A549 (cell line): Measurements from ENCODE around the gene ANKRD65. TPM values are rescaled to one million over a fixed set of nuclear protein-coding genes. Genes with fewer than 3 reads are reported as not detected.

Experiments used
- ATAC-seq, 2 experiments: fragments of 200-7000 bp in 1 of 2; fragments of >200 bp in 1 of 2; cut with Nextera tagmentation in 1 of 2; cut with Tn5 transposase in 1 of 2; 3 replicates each; pipeline versions ENCODE4 v1.8.0 to v1.9.1; 2018 to 2020; ENCODE audit warnings: mild to moderate bottlenecking in 1 of 2, moderate library complexity in 1 of 2
- CTCF ChIA-PET: fragments of 300-600 bp; sonication (Branson Sonifier 250); formaldehyde crosslinking; extraction: SDS; loops from one replicate; lab custom pipeline; 2021; ENCODE audit warnings: antibody characterized with exemption, inconsistent platforms; lab: Yijun Ruan, JAX
- POLR2A ChIA-PET: fragments of 350-600 bp; formaldehyde crosslinking; extraction: SDS; loops from one replicate; lab custom pipeline; 2021; ENCODE audit warnings: antibody characterized with exemption, inconsistent platforms; lab: Yijun Ruan, JAX
- DNase-seq, 2 experiments: peaks; one replicate each; pipeline versions ENCODE4 v3.0.0 to v3.0.0-alpha.2; 2011 to 2016; ENCODE audit warnings: low read depth in 1 of 2, low spot score in 1 of 2
- FAIRE-seq: peaks from 2 replicates; lab custom pipeline; 2011; peaks lifted over from hg19 to GRCh38; lab: Jason Lieb, UNC
- H3K27ac ChIP-seq, 2 experiments: fragments of >200 bp; sonication (Bioruptor Twin); formaldehyde crosslinking; 3 replicates each; pipeline ENCODE4 v1.5.1; 2016 to 2017
- H3K4me1 ChIP-seq: fragments of >200 bp; sonication (Bioruptor Twin); formaldehyde crosslinking; 3 replicates; pipeline ENCODE4 v1.6.1; 2016
- H3K4me2 ChIP-seq: fragments of >200 bp; sonication (Bioruptor Twin); formaldehyde crosslinking; 3 replicates; pipeline ENCODE4 v1.6.1; 2016
- H3K4me3 ChIP-seq: fragments of >200 bp; sonication (Bioruptor Twin); formaldehyde crosslinking; 3 replicates; pipeline ENCODE4 v1.5.1; 2016
- H3K9me3 ChIP-seq: fragments of >200 bp; sonication (Bioruptor Twin); formaldehyde crosslinking; 3 replicates; pipeline ENCODE4 v1.6.1; 2016
- FOXS1 ChIP-seq: fragments of 250-450 bp; sonication (Bioruptor Pico); IDR thresholded peaks from 2 replicates; pipeline ENCODE4 v1.5.0; 2020; ENCODE audit warnings: mild to moderate bottlenecking, moderate library complexity
- GATA3 ChIP-seq: IDR thresholded peaks from 2 replicates; pipeline ENCODE4 v1.6.1; 2012; ENCODE audit warnings: borderline replicate concordance
- HOXA7 ChIP-seq: fragments of 250-450 bp; sonication (Bioruptor Pico); IDR thresholded peaks from 2 replicates; pipeline ENCODE4 v1.5.0; 2020; ENCODE audit warnings: mild to moderate bottlenecking, moderate library complexity
- HOXB13 ChIP-seq: fragments of 250-450 bp; sonication (Bioruptor Pico); IDR thresholded peaks from 2 replicates; pipeline ENCODE4 v1.5.0; 2020; ENCODE audit warnings: low read depth, mild to moderate bottlenecking, moderate library complexity
- JUN ChIP-seq, 2 experiments: fragments of >200 bp; sonication (Bioruptor Twin); formaldehyde crosslinking; IDR thresholded peaks; 2 replicates in 1 of 2; 3 replicates in 1 of 2; pipeline ENCODE4 v1.6.1; 2016 to 2017
- JUNB ChIP-seq: fragments of >200 bp; sonication (Bioruptor Twin); formaldehyde crosslinking; IDR thresholded peaks from 2 replicates; pipeline ENCODE4 v1.6.1; 2016
- KDM1A ChIP-seq: fragments of 200-600 bp; sonication (generic); IDR thresholded peaks from 2 replicates; pipeline ENCODE4 v1.6.1; 2016; ENCODE audit warnings: low read depth, mild to moderate bottlenecking
- MYC ChIP-seq: IDR thresholded peaks from 2 replicates; pipeline ENCODE4 v1.6.1; 2012; ENCODE audit warnings: mild to moderate bottlenecking, inconsistent platforms, low read length, improper control_type of control experiment, borderline replicate concordance
- NR3C1 ChIP-seq: fragments of >200 bp; sonication (Bioruptor Twin); formaldehyde crosslinking; IDR thresholded peaks from 3 replicates; pipeline ENCODE4 v1.6.1; 2017
- RCOR1 ChIP-seq: fragments of 150-350 bp; IDR thresholded peaks from 2 replicates; pipeline ENCODE4 v1.6.1; 2014; ENCODE audit warnings: antibody characterized with exemption, low read length, low read depth
- RFX5 ChIP-seq: fragments of 450-650 bp; IDR thresholded peaks from 2 replicates; pipeline ENCODE4 v1.7.1; 2014; ENCODE audit warnings: antibody characterized with exemption, mild to moderate bottlenecking, moderate library complexity
- ZNF302 ChIP-seq: fragments of 250-450 bp; sonication (Bioruptor Pico); IDR thresholded peaks from 2 replicates; pipeline ENCODE4 v1.9.0; 2021; ENCODE audit warnings: inconsistent platforms, mild to moderate bottlenecking, moderate library complexity
- WGBS: methylation state at CpG from one replicate; pipeline ENCODE4 v1.1.6; 2017; ENCODE audit errors: missing lambda C conversion rate; 5-methylcytosine and 5-hydroxymethylcytosine counted together
- polyA plus RNA-seq, 4 experiments: library from polyadenylated mRNA; depleted of rRNA in 3 of 4; stranded (reverse); fragments of >200 nt; fragmentation: RNase III in 1 of 4; extraction: RNeasy Plus Mini Kit Qiagen cat#74134 plus additional on column Dnase treatment in 1 of 4; gene quantifications; 2 replicates in 3 of 4; 3 replicates in 1 of 4; pipeline ENCODE4 v1.2.3, GENCODE V29; 2011 to 2017
- TF ChIP-seq, protein P1 (sequence below): IDR thresholded peaks from 2 replicates; pipeline ENCODE4 v1.6.1; 2012; ENCODE audit warnings: low read depth, borderline replicate concordance
- TF ChIP-seq, protein P2 (sequence below): fragments of 250-450 bp; sonication (Bioruptor Pico); IDR thresholded peaks from 2 replicates; pipeline ENCODE4 v1.5.0; 2020; ENCODE audit warnings: low read depth, mild to moderate bottlenecking, moderate library complexity
- TF ChIP-seq, protein P3 (sequence below): fragments of >200 bp; sonication (Bioruptor Twin); formaldehyde crosslinking; IDR thresholded peaks from 3 replicates; pipeline ENCODE4 v1.5.1; 2016

ANKRD65 gene
- polyA plus RNA-seq, 2 of the 4 experiments (the other 2 are of a cell fraction): 0.05 TPM; not detected in 1

- H3K9me3 ChIP-seq: no peaks in the 10 kb centered on the region
- POLR2A ChIA-PET: no interaction called here
- H3K4me2 ChIP-seq: no peak overlapping the region
- 0 out of 3 replicates have a peak, but pooled peaks cover 3% of the 10 kb centered on the region for H3K4me1 ChIP-seq
- no peak overlapping the region for H3K4me3 ChIP-seq
- 0 out of 2 replicates have a peak, but pooled peaks have one; percentile 38 for TF ChIP-seq FOXS1 (CRISPR knock-in tag)
- TF ChIP-seq, protein P1, sequence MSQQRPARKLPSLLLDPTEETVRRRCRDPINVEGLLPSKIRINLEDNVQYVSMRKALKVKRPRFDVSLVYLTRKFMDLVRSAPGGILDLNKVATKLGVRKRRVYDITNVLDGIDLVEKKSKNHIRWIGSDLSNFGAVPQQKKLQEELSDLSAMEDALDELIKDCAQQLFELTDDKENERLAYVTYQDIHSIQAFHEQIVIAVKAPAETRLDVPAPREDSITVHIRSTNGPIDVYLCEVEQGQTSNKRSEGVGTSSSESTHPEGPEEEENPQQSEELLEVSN: no peak
- TF ChIP-seq, protein P2, sequence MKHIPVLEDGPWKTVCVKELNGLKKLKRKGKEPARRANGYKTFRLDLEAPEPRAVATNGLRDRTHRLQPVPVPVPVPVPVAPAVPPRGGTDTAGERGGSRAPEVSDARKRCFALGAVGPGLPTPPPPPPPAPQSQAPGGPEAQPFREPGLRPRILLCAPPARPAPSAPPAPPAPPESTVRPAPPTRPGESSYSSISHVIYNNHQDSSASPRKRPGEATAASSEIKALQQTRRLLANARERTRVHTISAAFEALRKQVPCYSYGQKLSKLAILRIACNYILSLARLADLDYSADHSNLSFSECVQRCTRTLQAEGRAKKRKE (CRISPR knock-in tag): peak; percentile 72; the same call in 1 of the 2 replicates
- peak; percentile 85; the same call in 1 of the 2 replicates for TF ChIP-seq HOXB13 (CRISPR knock-in tag)
- FAIRE-seq (no peak), ATAC-seq (no peak), DNase-seq (no peak)
- CTCF ChIA-PET: interaction anchor here (2.3 kb wide), 1 partner anchor 18 kb away, joined by 13 read pairs; no protein-coding TSS in a partner anchor
- 73% methylated on average over 19 of the region's 29 CpGs for WGBS
- no peak overlapping the region for H3K27ac ChIP-seq
These were observed 1.6 kb upstream of the ANKRD65 start for GRCh38 chr1:1422465-1423244.

DNA sequence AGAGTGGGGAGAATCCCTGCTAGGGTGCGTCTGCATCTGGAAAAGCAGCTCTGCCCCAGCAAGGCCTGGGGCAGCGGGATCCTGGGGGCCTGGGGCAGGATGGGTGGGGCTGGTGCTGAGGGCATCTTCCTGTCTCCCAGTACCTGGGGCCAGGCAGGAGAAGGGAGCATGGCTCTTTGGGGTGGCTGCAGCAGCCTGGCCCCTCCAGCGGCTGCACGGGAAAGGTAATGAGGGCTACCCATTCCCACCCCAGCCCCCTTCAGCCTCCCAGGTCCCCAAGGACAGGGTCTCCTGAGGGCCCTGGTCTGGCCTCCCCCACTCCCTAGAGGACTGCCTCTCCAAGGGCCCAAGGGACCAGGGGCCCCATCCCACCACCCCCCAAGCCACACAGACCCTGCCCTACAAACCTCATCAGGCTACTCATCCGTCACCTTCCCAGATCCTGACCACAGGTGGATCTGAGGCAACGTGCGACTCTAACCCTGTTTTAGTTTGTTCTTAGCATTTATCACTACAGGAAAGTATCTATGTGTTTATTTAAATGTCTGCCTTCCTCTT is 910 bp upstream of the ANKRD65 start:
- Histone ChIP-seq H3K4me2 (no peak overlapping the region), H3K4me1 (0 out of 3 replicates have a peak, but pooled peaks cover 3% of the 10 kb centered on the region), H3K4me3 (no peak overlapping the region), H3K9me3 (no peaks in the 10 kb centered on the region), H3K27ac (peak overlapping the region in 1 of 2 experiments; percentile 52; a peak in 2 of 6 replicates)
- ChIA-PET CTCF (no interaction called here), POLR2A (no interaction called here)
- ATAC-seq: no peak
- TF ChIP-seq JUNB: no peak
- no peak for TF ChIP-seq RFX5
- no peak for FAIRE-seq
- 79% methylated on average over 4 of the region's 7 CpGs for WGBS
- DNase-seq: no peak

DNA sequence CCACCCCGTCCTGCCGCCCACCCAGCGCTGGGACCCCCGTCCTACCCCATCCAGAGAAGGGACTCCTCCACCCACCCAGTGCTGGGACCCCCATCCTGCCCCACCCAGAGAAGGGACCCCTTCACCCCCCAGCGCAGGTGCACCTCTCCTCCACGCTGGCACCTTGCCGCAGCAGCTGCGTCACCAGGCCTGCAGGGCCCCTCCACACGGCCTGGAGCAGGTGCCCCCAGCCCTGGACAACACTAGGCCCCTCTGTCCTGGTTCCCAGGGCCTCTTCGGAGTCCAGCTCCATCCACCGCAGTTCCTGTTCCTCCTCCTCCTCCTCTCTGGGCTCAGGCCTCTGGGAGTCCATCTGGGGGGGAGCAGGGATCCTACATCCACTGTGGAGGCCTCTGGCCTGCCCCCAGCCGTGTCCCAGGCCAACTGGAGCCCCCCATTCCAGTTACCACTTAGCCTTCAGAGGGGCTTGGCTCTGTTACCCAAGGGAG is 378 bp downstream of the ANKRD65 start:
- no peak overlapping the region for H3K4me3 ChIP-seq
- no peak for ATAC-seq

More for the DNA sequence above, 378 bp downstream of the ANKRD65 start:
- Histone ChIP-seq H3K9me3 (no peaks in the 10 kb centered on the region), H3K27ac (no peak overlapping the region), H3K4me1 (0 out of 3 replicates have a peak, but pooled peaks cover 3% of the 10 kb centered on the region), H3K4me2 (no peak overlapping the region)
- POLR2A ChIA-PET: no interaction called here
- CTCF ChIA-PET: interaction anchor here (0.6 kb wide), 1 partner anchor 10 kb away, joined by 3 read pairs; no protein-coding TSS in a partner anchor
- DNase-seq (no peak), FAIRE-seq (no peak)
- 33% methylated on average over 1 of the region's 12 CpGs for WGBS
- TF ChIP-seq KDM1A: no peak
- TF ChIP-seq RFX5: no peak
- no peak for TF ChIP-seq MYC
- TF ChIP-seq JUN (IDR thresholded peaks at IDR 0.05): no peak
- TF ChIP-seq, protein P3, sequence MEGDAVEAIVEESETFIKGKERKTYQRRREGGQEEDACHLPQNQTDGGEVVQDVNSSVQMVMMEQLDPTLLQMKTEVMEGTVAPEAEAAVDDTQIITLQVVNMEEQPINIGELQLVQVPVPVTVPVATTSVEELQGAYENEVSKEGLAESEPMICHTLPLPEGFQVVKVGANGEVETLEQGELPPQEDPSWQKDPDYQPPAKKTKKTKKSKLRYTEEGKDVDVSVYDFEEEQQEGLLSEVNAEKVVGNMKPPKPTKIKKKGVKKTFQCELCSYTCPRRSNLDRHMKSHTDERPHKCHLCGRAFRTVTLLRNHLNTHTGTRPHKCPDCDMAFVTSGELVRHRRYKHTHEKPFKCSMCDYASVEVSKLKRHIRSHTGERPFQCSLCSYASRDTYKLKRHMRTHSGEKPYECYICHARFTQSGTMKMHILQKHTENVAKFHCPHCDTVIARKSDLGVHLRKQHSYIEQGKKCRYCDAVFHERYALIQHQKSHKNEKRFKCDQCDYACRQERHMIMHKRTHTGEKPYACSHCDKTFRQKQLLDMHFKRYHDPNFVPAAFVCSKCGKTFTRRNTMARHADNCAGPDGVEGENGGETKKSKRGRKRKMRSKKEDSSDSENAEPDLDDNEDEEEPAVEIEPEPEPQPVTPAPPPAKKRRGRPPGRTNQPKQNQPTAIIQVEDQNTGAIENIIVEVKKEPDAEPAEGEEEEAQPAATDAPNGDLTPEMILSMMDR: no peak
- no peak for TF ChIP-seq ZNF302 (CRISPR knock-in tag)
- no peak for TF ChIP-seq GATA3
- TF ChIP-seq NR3C1: no peak
- TF ChIP-seq RCOR1: no peak
- TF ChIP-seq HOXA7: no peak
